Parathyroid adenoma (tissue), 2 donors: ENCODE measurements around the gene OTUD3.
A peak's percentile ranks its signal among the peaks of the same experiment; 100 is the strongest.

Experiments used
- H2AFZ ChIP-seq: fragments of 300-600 bp; sonication (generic); one replicate; pipeline ENCODE4 v1.7.0; 2017; ENCODE audit warnings: antibody characterized with exemption, mild to moderate bottlenecking
- H3K27ac ChIP-seq: fragments of 300-600 bp; sonication (generic); one replicate; pipeline ENCODE4 v1.7.0; 2017
- H3K27me3 ChIP-seq: fragments of 300-600 bp; sonication (generic); one replicate; pipeline ENCODE4 v1.7.0; 2017; ENCODE audit warnings: low read length; ENCODE audit not compliant: control insufficient read depth, insufficient read depth
- H3K36me3 ChIP-seq: fragments of 300-600 bp; sonication (generic); one replicate; pipeline ENCODE4 v1.7.0; 2017; ENCODE audit warnings: low read length; ENCODE audit not compliant: control insufficient read depth, insufficient read depth
- H3K4me1 ChIP-seq: fragments of 300-600 bp; sonication (generic); one replicate; pipeline ENCODE4 v1.7.0; 2017; ENCODE audit warnings: control low read depth
- H3K4me2 ChIP-seq: fragments of 300-600 bp; sonication (generic); one replicate; pipeline ENCODE4 v1.7.0; 2017; ENCODE audit warnings: low read length
- H3K4me3 ChIP-seq: fragments of 300-600 bp; sonication (generic); one replicate; pipeline ENCODE4 v1.7.0; 2017; ENCODE audit warnings: low read depth, low read length
- H3K79me2 ChIP-seq: fragments of 300-600 bp; sonication (generic); one replicate; pipeline ENCODE4 v1.7.0; 2017; ENCODE audit warnings: control low read depth
- H3K9ac ChIP-seq: fragments of 300-600 bp; sonication (generic); one replicate; pipeline ENCODE4 v1.7.0; 2017; ENCODE audit warnings: mild to moderate bottlenecking
- H3K9me3 ChIP-seq: fragments of 300-600 bp; sonication (generic); one replicate; pipeline ENCODE4 v1.7.0; 2017; ENCODE audit warnings: low read length; ENCODE audit not compliant: control insufficient read depth
- CTCF ChIP-seq: fragments of 300-600 bp; sonication (generic); IDR thresholded peaks from one replicate; pipeline ENCODE4 v1.7.0; 2017; ENCODE audit warnings: antibody characterized with exemption, mild to moderate bottlenecking
- donor health status: primary hyperparathyroidism.

The OTUD3 gene

GRCh38 chr1:19907456-19907855 is 25.3 kb downstream of the OTUD3 start:
- Histone ChIP-seq H3K4me2 (no peak overlapping the region), H3K9me3 (no peaks in the 10 kb centered on the region), H3K79me2 (no peaks in the 10 kb centered on the region), H3K4me1 (peaks cover 5% of the 10 kb centered on the region), H3K9ac (no peak overlapping the region), H3K36me3 (no peaks in the 10 kb centered on the region), H3K27me3 (no peaks in the 10 kb centered on the region), H2AFZ (no peak overlapping the region), H3K4me3 (no peak overlapping the region), H3K27ac (no peak overlapping the region)
- no peak for TF ChIP-seq CTCF

DNA sequence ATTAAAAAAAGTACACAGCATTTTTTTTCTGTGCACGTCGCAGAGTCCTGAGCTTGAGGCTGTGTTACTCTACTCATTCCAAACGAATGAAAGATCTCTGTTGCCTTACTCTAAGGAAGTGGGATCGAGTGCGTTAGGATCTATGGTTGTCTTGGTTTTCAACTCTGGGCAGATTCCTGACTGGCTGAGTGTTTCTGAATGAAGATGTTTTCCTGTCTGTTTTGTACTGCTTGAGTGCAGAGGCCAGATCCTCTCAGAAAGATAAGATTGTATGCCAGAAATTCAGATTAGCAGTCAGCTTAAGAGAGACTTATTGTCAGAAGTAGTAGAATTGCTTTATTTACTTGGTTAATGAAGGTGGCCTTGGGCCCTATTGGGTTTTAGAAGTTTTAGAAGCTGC is 27.2 kb downstream of the OTUD3 start:
- no peak overlapping the region for H3K9ac ChIP-seq
- no peak for TF ChIP-seq CTCF
- no peaks in the 10 kb centered on the region for H3K79me2 ChIP-seq
- no peak overlapping the region for H2AFZ ChIP-seq
- no peaks in the 10 kb centered on the region for H3K36me3 ChIP-seq
- H3K27me3 ChIP-seq: no peaks in the 10 kb centered on the region
- H3K9me3 ChIP-seq: no peaks in the 10 kb centered on the region
- peaks cover 5% of the 10 kb centered on the region for H3K4me1 ChIP-seq
- no peak overlapping the region for H3K4me2 ChIP-seq
- no peak overlapping the region for H3K27ac ChIP-seq
- H3K4me3 ChIP-seq: no peak overlapping the region

DNA sequence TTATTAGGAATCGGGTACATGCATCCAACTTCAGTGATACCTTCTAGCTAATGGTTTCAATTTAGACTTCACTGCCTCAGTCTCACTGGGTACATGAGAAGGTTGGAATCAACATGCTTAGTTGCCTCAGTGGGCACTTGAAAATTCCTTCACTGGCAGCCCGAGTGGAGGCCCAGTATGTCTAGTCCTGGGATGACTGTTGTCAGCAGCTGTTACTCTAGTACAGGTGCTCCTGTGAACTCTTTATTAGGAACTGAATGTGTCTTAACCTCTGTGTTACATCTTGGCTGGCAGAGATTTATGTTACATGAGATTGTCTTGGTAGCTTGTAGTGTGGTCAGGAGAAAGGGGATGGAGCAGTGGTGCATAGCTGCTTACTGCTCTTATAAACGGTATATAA is 27.8 kb downstream of the OTUD3 start:
- Histone ChIP-seq H3K4me2 (no peak overlapping the region), H3K9ac (no peak overlapping the region), H2AFZ (no peak overlapping the region), H3K4me3 (no peak overlapping the region), H3K4me1 (peaks cover 5% of the 10 kb centered on the region), H3K27me3 (no peaks in the 10 kb centered on the region), H3K27ac (no peak overlapping the region), H3K36me3 (no peaks in the 10 kb centered on the region), H3K9me3 (no peaks in the 10 kb centered on the region), H3K79me2 (no peaks in the 10 kb centered on the region)
- no peak for TF ChIP-seq CTCF

GRCh38 chr1:19910650-19911049 is 28.5 kb downstream of the OTUD3 start:
- Histone ChIP-seq H3K79me2 (no peaks in the 10 kb centered on the region), H3K27me3 (no peaks in the 10 kb centered on the region), H2AFZ (no peak overlapping the region), H3K27ac (no peak overlapping the region), H3K9me3 (no peaks in the 10 kb centered on the region), H3K36me3 (no peaks in the 10 kb centered on the region), H3K4me1 (peaks cover 5% of the 10 kb centered on the region), H3K4me2 (no peak overlapping the region), H3K4me3 (no peak overlapping the region), H3K9ac (no peak overlapping the region)
- TF ChIP-seq CTCF: no peak

GRCh38 chr1:19918057-19918456 is 35.9 kb downstream of the OTUD3 start:
- TF ChIP-seq CTCF: peak; percentile 78
- H3K27ac ChIP-seq: no peak overlapping the region
- no peaks in the 10 kb centered on the region for H3K79me2 ChIP-seq
- peaks cover 23% of the 10 kb centered on the region for H3K4me1 ChIP-seq
- no peaks in the 10 kb centered on the region for H3K36me3 ChIP-seq
- no peak overlapping the region for H3K4me2 ChIP-seq
- no peak overlapping the region for H3K4me3 ChIP-seq
- no peaks in the 10 kb centered on the region for H3K9me3 ChIP-seq
- no peak overlapping the region for H3K9ac ChIP-seq
- no peaks in the 10 kb centered on the region for H3K27me3 ChIP-seq
- no peak overlapping the region for H2AFZ ChIP-seq
